ENCODE measurements around the gene SMU1. TPM values are rescaled to one million over a fixed set of nuclear protein-coding genes. Genes with fewer than 3 reads are reported as not detected.

Gene SMU1
- total RNA-seq (24.6 TPM), polyA plus RNA-seq (ENCODE audit: insufficient read depth in 1 of 8, insufficient read length in 8 of 8, low replicate concordance in 1 of 8) (10 to 100 TPM; 14.1 to 20.3 (median 17.3) TPM)
- long read RNA-seq, donor 1, full-length matches to known transcripts: 2 of 27 reads
- long read RNA-seq, donor 1, partial matches to known transcripts: 25 of 27 reads
- long read RNA-seq, donor 1, other reads (novel, unspliced or antisense): 0 of 27 reads
- long read RNA-seq, donor 2, full-length matches to known transcripts: 2 of 2 reads
- long read RNA-seq, donor 2, partial matches to known transcripts: 0 of 2 reads
- long read RNA-seq, donor 2, other reads (novel, unspliced or antisense): 0 of 2 reads
- long read RNA-seq, donor 3, full-length matches to known transcripts: 9 of 9 reads
- long read RNA-seq, donor 3, partial matches to known transcripts: 0 of 9 reads
- long read RNA-seq, donor 3, other reads (novel, unspliced or antisense): 0 of 9 reads
- long read RNA-seq, donor 4, full-length matches to known transcripts: 3 of 15 reads
- long read RNA-seq, donor 4, partial matches to known transcripts: 12 of 15 reads
- long read RNA-seq, donor 4, other reads (novel, unspliced or antisense): 0 of 15 reads
- long read RNA-seq, donor 5, full-length matches to known transcripts: 14 of 44 reads
- long read RNA-seq, donor 5, partial matches to known transcripts: 30 of 44 reads
- long read RNA-seq, donor 5, other reads (novel, unspliced or antisense): 0 of 44 reads
- long read RNA-seq, donor 6, full-length matches to known transcripts: 6 of 13 reads
- long read RNA-seq, donor 6, partial matches to known transcripts: 7 of 13 reads
- long read RNA-seq, donor 6, other reads (novel, unspliced or antisense): 0 of 13 reads
- long read RNA-seq, donor 7, full-length matches to known transcripts: 8 of 16 reads
- long read RNA-seq, donor 7, partial matches to known transcripts: 8 of 16 reads
- long read RNA-seq, donor 7, other reads (novel, unspliced or antisense): 0 of 16 reads
- long read RNA-seq, donor 8, full-length matches to known transcripts: 6 of 6 reads
- long read RNA-seq, donor 8, partial matches to known transcripts: 0 of 6 reads
- long read RNA-seq, donor 8, other reads (novel, unspliced or antisense): 0 of 6 reads
- long read RNA-seq, donor 9, full-length matches to known transcripts: 3 of 15 reads
- long read RNA-seq, donor 9, partial matches to known transcripts: 12 of 15 reads
- long read RNA-seq, donor 9, other reads (novel, unspliced or antisense): 0 of 15 reads
- long read RNA-seq, donor 10, full-length matches to known transcripts: 8 of 18 reads
- long read RNA-seq, donor 10, partial matches to known transcripts: 10 of 18 reads
- long read RNA-seq, donor 10, other reads (novel, unspliced or antisense): 0 of 18 reads
- long read RNA-seq, donor 11, full-length matches to known transcripts: 7 of 13 reads
- long read RNA-seq, donor 11, partial matches to known transcripts: 6 of 13 reads
- long read RNA-seq, donor 11, other reads (novel, unspliced or antisense): 0 of 13 reads

GRCh38 chr9:33076046-33077004 is at the start of gene SMU1:
Gene SMU1 (minus strand): TSS chr9:33076674. CDS start chr9:33076608, 66 bp downstream.
- WGBS (ENCODE audit: insufficient coverage): under 1% methylated on average over 53 of the region's 53 CpGs
- DNase-seq: peak; percentile 99
- Histone ChIP-seq H3K36me3 (ENCODE audit: control insufficient read depth, insufficient read depth, low read length) (peaks cover 13% of the 10 kb centered on the region), H3K27ac (ENCODE audit: low read length) (peak within 1 kb of the TSS; percentile 96), H3K27me3 (ENCODE audit: control insufficient read depth, insufficient read depth, low read length) (no peaks in the 10 kb centered on the region), H3K4me1 (ENCODE audit: control insufficient read depth, insufficient read depth, low read length) (peaks cover 3% of the 10 kb centered on the region), H3K9me3 (replicated peaks; ENCODE audit: control insufficient read depth, low read depth, low read length) (no peaks in the 10 kb centered on the region), H3K4me3 (ENCODE audit: low read length) (peak within 1 kb of the TSS; percentile 85)

- whole genome bisulfite sequencing (ENCODE audit: insufficient coverage): 42% methylated on average over 2 of the region's 3 CpGs
- H3K4me1 ChIP-seq (ENCODE audit: control insufficient read depth, insufficient read depth, low read length): peaks cover 46% of the 10 kb centered on the region
- H3K36me3 ChIP-seq (ENCODE audit: control insufficient read depth, insufficient read depth, low read length): peaks cover 39% of the 10 kb centered on the region
- H3K27me3 ChIP-seq (ENCODE audit: control insufficient read depth, insufficient read depth, low read length): no peaks in the 10 kb centered on the region
- DNase-seq: no peak
- H3K9me3 ChIP-seq (replicated peaks; ENCODE audit: control insufficient read depth, low read depth, low read length): no peaks in the 10 kb centered on the region
- peak overlapping the region; percentile 69 for H3K27ac ChIP-seq (ENCODE audit: low read length)
- H3K4me3 ChIP-seq (ENCODE audit: low read length): no peak overlapping the region
Measured at GRCh38 chr9:33125461-33125860, 49.0 kb upstream of the SMU1 start.

- Histone ChIP-seq H3K27ac (ENCODE audit: low read length) (peak overlapping the region; percentile 69), H3K36me3 (ENCODE audit: control insufficient read depth, insufficient read depth, low read length) (peaks cover 33% of the 10 kb centered on the region), H3K4me1 (ENCODE audit: control insufficient read depth, insufficient read depth, low read length) (peaks cover 40% of the 10 kb centered on the region), H3K4me3 (ENCODE audit: low read length) (no peak overlapping the region), H3K9me3 (replicated peaks; ENCODE audit: control insufficient read depth, low read depth, low read length) (no peaks in the 10 kb centered on the region), H3K27me3 (ENCODE audit: control insufficient read depth, insufficient read depth, low read length) (no peaks in the 10 kb centered on the region)
- WGBS (ENCODE audit: insufficient coverage): 29% methylated on average over 8 of the region's 9 CpGs
- peak; percentile 87 for DNase-seq
Measured at GRCh38 chr9:33124751-33125381, 48.4 kb upstream of the SMU1 start.

GRCh38 chr9:33124046-33124445 is 47.6 kb upstream of the SMU1 start:
- Histone ChIP-seq H3K4me1 (ENCODE audit: control insufficient read depth, insufficient read depth, low read length) (peaks cover 32% of the 10 kb centered on the region), H3K9me3 (replicated peaks; ENCODE audit: control insufficient read depth, low read depth, low read length) (no peaks in the 10 kb centered on the region), H3K36me3 (ENCODE audit: control insufficient read depth, insufficient read depth, low read length) (peaks cover 29% of the 10 kb centered on the region), H3K4me3 (ENCODE audit: low read length) (no peak overlapping the region), H3K27ac (ENCODE audit: low read length) (no peak overlapping the region), H3K27me3 (ENCODE audit: control insufficient read depth, insufficient read depth, low read length) (no peaks in the 10 kb centered on the region)
- WGBS (ENCODE audit: insufficient coverage): 93% methylated on average over 3 of the region's 5 CpGs
- DNase-seq: no peak

GRCh38 chr9:33123407-33124031 is 47.0 kb upstream of the SMU1 start:
- Histone ChIP-seq H3K36me3 (ENCODE audit: control insufficient read depth, insufficient read depth, low read length) (peaks cover 25% of the 10 kb centered on the region), H3K4me3 (ENCODE audit: low read length) (no peak overlapping the region), H3K9me3 (replicated peaks; ENCODE audit: control insufficient read depth, low read depth, low read length) (no peaks in the 10 kb centered on the region), H3K27ac (ENCODE audit: low read length) (no peak overlapping the region), H3K27me3 (ENCODE audit: control insufficient read depth, insufficient read depth, low read length) (no peaks in the 10 kb centered on the region), H3K4me1 (ENCODE audit: control insufficient read depth, insufficient read depth, low read length) (peaks cover 27% of the 10 kb centered on the region)
- 76% methylated on average over 7 of the region's 8 CpGs for WGBS (ENCODE audit: insufficient coverage)
- DNase-seq: no peak

GRCh38 chr9:33120620-33121019 is 44.1 kb upstream of the SMU1 start:
- WGBS (ENCODE audit: insufficient coverage): no CpG with 5 or more reads among the region's 1 CpG
- Histone ChIP-seq H3K9me3 (replicated peaks; ENCODE audit: control insufficient read depth, low read depth, low read length) (no peaks in the 10 kb centered on the region), H3K27me3 (ENCODE audit: control insufficient read depth, insufficient read depth, low read length) (no peaks in the 10 kb centered on the region)

GRCh38 chr9:33117796-33118195 is 41.3 kb upstream of the SMU1 start:
- no peak for DNase-seq
- no peaks in the 10 kb centered on the region for H3K9me3 ChIP-seq (replicated peaks; ENCODE audit: control insufficient read depth, low read depth, low read length)
- no peak overlapping the region for H3K4me3 ChIP-seq (ENCODE audit: low read length)
- H3K36me3 ChIP-seq (ENCODE audit: control insufficient read depth, insufficient read depth, low read length): peaks cover 42% of the 10 kb centered on the region
- H3K27ac ChIP-seq (ENCODE audit: low read length): peak overlapping the region; percentile 81
- WGBS (ENCODE audit: insufficient coverage): no CpG with 5 or more reads among the region's 4 CpGs
- no peaks in the 10 kb centered on the region for H3K27me3 ChIP-seq (ENCODE audit: control insufficient read depth, insufficient read depth, low read length)
- H3K4me1 ChIP-seq (ENCODE audit: control insufficient read depth, insufficient read depth, low read length): peaks cover 15% of the 10 kb centered on the region

More at GRCh38 chr9:33120620-33121019, 44.1 kb upstream of the SMU1 start:
- Histone ChIP-seq H3K4me1 (ENCODE audit: control insufficient read depth, insufficient read depth, low read length) (peaks cover 25% of the 10 kb centered on the region), H3K36me3 (ENCODE audit: control insufficient read depth, insufficient read depth, low read length) (peaks cover 22% of the 10 kb centered on the region), H3K4me3 (ENCODE audit: low read length) (no peak overlapping the region), H3K27ac (ENCODE audit: low read length) (peak overlapping the region; percentile 23)
- no peak for DNase-seq

- Histone ChIP-seq H3K4me3 (ENCODE audit: low read length) (no peak overlapping the region), H3K27ac (ENCODE audit: low read length) (peak overlapping the region; percentile 81), H3K4me1 (ENCODE audit: control insufficient read depth, insufficient read depth, low read length) (peaks cover 15% of the 10 kb centered on the region), H3K9me3 (replicated peaks; ENCODE audit: control insufficient read depth, low read depth, low read length) (no peaks in the 10 kb centered on the region), H3K27me3 (ENCODE audit: control insufficient read depth, insufficient read depth, low read length) (no peaks in the 10 kb centered on the region), H3K36me3 (ENCODE audit: control insufficient read depth, insufficient read depth, low read length) (peaks cover 43% of the 10 kb centered on the region)
- no CpG with 5 or more reads among the region's 1 CpG for WGBS (ENCODE audit: insufficient coverage)
- peak; percentile 80 for DNase-seq
Measured at GRCh38 chr9:33117306-33117705, 40.8 kb upstream of the SMU1 start.

All from muscle of leg (tissue), 16 donors.